GM12892 (cell line): ENCODE results near the gene ODC1.
"Not testable (repeated sequence)": the region's sequence is repeated elsewhere in the genome, so short reads cannot be mapped to it uniquely, and the experiment has no call there.

Experiments used
- POLR2A ChIP-seq: IDR thresholded peaks from 2 replicates; pipeline ENCODE4 v1.6.1; 2011; ENCODE audit warnings: low read depth, low read length, control low read depth
- POLR2AphosphoS5 ChIP-seq: IDR thresholded peaks from 2 replicates; pipeline ENCODE4 v1.6.1; 2011; ENCODE audit warnings: low read depth, low read length, control low read depth
- TAF1 ChIP-seq: IDR thresholded peaks from 2 replicates; pipeline ENCODE4 v1.6.1; 2011; ENCODE audit warnings: low read depth, mild to moderate bottlenecking, control low read depth, low read length, borderline replicate concordance

GRCh38 chr2:10488142-10488541 lies 40.0 kb upstream of the ODC1 start:
- not testable (repeated sequence) for TF ChIP-seq TAF1, POLR2AphosphoS5, POLR2A
